HG02938 (cell line): ENCODE data around the gene CASK.

Experiments
- ATAC-seq: cut with Tn5 transposase; IDR thresholded peaks from one replicate; pipeline ENCODE4 v1.9.1; 2021; ENCODE audit warnings: mild to moderate bottlenecking, moderate library complexity; ENCODE audit not compliant: unreplicated experiment

Gene CASK

DNA sequence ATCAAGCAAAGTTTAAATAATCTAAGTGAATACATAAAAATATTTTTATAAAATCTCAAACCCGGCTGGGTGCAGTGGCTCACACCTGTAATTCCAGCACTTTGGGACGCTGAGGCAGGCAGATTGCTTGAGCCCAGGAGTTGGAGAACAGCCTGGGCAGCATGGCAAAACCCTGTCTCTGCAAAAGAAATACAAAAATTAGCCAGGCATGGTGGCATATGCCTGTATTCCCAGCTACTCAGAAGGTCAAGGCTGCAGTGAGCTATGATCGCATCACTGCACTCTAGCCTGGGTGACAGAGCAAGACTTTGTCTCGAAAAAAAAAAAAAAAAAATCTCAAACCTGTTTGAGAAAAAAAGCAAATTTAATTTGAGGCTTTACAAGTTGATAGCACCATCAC lies 331.4 kb downstream of the CASK start:
- ATAC-seq = no peak

DNA sequence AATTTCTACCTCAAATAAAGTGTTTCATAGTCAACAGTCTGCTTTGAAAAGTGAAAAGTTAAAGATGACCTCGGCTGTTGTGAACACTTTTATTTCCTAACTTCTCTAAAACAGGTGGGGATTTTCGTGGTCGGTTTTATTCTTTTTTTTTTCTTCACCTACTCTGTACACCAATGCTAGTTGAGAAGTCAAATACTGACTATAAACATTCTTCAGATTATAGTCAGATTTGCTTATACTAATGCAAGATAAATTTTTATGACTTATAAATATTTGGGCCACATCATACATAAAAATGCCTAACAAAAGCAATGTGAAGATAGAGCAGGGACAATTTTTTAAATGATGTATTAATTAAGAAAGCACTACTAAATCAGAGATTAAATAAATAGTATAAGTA lies 332.7 kb downstream of the CASK start:
- ATAC-seq = no peak

DNA sequence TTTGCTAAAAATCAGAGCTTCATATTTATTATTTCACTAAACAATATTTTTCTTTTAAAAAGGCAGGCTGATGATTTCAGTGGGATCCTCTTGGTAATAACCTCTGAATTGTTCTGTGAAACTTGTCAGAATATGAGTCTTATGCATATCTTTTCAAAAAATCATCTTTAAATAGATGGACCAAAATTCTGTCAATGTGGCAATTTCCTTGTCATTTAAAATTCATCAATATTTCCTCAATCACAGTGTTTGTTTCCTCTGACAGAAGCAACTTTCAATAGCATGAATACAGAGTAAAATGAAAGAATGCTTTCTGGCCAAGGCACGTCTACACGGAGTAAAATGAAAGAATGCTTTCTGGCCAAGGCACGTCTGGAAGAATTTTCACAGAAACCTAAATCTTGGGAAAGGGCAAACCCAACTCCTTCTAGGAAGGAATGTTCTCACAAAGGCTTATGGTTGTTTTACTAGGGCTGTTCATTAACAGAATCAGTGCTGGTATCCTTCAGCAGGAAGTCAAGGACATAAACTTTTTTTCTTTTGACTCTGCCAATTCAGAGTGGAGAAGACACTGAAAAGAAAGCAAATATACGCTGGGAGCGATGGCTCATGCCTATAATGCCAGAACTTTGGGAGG lies 333.6 kb downstream of the CASK start:
- no peak for ATAC-seq

DNA sequence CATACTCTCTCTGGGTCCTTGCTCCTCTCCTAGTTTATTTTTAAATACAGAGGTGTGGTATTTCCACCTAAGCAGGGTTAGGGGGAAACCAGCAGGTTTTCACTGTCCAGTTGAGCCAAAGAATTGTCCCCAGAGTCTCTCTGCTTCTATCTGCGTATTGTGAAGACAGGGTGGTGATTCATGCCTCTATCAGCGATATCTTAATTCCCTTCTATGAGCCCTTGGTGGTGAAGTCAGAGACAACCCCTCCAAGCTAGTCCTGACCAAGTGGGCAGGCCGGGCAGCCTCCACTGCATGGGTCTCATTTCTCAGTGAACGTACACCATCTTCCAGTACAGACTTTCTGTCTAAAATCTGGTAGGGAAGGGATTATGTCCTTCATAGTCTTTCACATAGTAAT lies 335.1 kb downstream of the CASK start:
- ATAC-seq = no peak

DNA sequence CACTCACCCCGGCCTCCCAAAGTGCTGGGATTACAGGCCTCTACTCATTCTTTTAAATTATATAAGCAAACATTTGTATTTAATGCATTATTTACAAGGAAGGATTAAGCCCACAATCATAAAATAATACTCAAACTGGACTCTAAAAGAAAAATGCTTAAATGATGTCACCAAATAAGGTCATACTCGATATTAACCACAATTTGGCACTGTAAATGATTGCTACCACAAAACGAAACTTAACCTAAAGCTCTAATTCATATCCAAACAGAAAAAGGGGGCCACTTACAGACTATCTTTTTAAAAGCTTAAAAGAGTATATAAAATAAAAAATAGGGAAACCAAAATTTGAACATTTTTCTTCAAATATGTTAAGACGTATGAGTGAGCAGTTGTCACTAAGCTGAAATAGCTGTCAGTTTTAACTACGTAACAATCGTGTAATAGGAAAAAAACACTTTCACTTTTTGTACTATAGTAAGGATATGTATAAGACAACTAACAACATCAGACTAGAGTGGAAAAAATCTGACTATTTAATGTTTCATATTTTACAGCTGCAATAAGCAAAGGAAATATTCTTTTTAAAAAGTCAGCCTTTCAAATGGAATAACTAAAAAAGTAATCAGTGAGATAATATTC lies 342.8 kb downstream of the CASK start:
- no peak for ATAC-seq

GRCh38 chrX:41563876-41564275 lies 359.5 kb downstream of the CASK start:
- no peak for ATAC-seq

DNA sequence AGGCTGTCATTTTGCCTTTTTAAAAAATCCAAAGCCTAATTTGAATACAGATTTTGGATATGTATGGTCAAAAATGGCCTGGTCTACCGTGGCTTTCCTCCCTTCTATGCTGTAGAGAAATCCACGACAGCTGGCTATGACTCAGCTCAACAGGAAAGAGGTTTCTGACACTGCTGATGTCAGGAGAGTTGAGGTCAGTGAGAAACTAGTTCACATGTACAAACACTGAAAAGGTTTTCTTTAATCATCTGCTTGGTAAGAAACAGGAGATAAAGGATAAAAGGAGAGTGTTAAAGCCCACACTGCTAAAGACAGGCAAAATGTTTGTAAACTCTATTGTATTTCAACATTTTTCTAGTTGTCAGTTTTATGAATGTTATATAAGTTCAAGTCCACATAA lies 362.3 kb downstream of the CASK start:
- no peak for ATAC-seq

DNA sequence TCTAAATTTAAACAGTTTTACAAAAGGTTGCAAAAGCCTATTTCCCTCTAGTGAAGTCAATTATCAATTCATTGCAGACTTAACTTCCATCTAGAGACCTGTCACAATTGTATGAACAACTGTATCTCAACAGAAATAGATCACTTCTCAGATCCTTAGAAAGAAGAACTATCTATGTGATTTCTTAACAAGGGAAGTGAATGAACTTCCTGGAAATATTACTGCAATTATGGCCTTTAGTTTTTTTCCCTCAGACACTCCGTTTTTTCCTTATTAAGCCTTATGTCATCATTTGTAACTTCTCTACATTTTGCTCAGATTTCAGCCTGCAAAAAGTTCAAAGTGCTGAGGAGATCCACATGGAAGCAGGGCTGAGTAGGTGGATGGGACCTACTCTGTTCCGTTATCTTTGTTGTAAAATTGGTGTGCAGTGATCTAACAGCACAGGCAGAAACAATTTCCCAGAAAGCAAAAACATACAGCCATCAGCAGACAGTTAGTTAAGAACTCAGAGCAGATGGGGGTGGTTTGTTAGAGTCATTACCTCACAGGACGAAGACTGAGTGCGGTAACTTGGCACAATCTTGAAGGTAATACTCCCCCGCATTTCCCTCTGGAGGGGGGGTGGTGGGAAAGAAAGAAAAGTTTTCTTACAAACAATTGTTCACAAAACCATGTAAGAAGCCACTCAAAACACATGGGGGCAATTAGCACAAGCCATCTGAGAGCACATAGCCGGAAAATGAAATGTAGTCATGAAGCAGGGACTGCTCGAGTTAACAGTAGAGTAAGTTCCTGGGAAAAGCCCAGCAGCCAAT lies 363.9 kb downstream of the CASK start:
- ATAC-seq = no peak

GRCh38 chrX:41558531-41558930 lies 364.8 kb downstream of the CASK start:
- no peak for ATAC-seq

GRCh38 chrX:41556958-41557357 lies 366.4 kb downstream of the CASK start:
- ATAC-seq = peak; percentile 52

DNA sequence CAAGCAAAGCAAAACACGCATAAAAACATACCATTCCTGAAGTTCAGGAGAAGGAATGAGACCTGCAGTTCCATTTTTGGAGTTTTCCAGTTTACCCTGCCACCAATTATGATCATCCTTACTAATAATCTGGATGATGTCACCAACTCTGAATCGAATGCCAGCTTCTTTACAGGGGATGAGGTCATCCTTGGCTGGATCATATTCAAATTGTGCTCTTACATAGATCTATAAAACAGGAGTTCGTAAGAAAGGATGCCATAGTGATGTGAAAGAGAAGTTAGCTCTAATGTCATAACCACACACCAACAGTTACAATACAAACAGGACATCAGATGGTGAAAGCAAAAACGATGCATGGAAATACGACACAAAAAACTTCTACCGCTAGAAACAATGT lies 369.7 kb downstream of the CASK start:
- ATAC-seq = no peak

GRCh38 chrX:41548411-41548810 lies 374.9 kb downstream of the CASK start:
- no peak for ATAC-seq

DNA sequence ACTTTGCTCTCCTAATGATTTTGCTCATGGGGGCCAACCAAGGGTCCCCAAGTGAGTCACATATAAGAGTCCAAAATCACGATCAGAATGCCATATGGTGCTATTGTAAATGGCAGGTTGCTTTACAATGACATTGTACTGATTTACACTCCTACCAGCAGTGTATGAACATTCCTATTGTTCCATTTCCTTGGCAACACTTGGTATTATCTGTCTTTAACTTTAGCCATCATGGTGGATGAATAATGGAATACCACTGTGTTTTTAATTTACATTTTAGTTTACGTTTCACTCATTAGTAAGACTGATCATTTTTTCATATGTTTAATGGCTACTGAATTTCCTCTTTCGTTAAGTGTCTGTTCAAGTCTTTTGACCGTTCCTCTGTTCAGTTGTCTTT lies 379.7 kb downstream of the CASK start:
- ATAC-seq = no peak

- no peak for ATAC-seq
Observed at GRCh38 chrX:41543025-41543424, 380.3 kb downstream of the CASK start.

DNA sequence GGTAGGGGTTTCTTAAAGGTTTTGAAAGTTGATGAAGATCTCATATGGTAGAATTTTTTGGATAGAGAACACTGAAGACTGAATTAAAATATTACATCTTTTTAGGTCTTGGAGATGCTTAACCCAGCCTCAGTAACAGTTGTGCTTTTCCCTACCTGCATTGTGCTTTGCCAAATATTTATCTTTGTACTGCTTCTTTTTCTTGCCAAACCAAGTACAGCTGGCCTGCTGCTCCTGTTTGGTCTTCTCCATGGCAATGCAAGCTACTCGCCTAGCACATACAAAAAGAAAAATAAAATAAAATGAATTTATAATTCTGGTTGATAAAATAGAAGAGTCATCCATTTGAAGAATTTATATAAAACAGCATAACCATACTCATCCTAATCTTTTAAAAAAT lies 380.8 kb downstream of the CASK start:
- no peak for ATAC-seq

GRCh38 chrX:41542135-41542534 lies 381.2 kb downstream of the CASK start:
- no peak for ATAC-seq

DNA sequence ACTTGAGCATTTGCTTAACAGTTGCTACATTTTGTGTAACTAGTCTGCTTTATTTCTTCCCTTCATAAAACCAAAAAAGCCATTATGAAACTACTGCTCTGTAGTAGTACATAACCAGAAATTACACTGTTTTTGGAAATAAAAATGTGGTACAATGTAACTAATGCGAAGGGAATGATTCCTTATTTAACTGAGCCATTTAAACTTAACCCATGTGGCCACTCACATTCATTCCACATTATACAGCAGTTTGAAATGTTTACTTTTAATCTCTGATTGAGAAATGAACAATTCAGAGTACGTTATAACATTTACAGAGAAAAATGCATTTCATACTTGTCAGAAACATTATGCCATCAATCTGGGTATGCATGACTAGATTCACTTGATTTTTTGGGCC lies 382.0 kb downstream of the CASK start:
- no peak for ATAC-seq

DNA sequence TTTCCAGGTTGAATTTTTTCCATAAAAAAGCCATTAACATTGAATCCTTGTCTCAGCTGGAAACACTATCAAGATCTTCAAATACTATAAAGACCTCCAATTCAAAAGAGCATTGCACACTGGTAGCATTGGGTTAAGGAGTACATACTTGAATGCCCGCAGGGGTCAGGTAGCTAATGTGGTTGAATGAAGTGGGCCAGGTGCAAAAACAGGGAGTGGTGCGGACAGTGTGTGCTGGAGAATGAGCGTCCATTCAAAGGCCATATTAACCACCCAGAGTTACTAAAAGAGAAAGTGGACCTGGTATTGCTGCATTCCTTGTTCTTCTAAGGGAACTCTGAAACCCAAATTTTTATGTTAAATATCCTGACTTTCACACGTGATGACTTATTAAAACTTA lies 384.6 kb downstream of the CASK start:
- no peak for ATAC-seq

DNA sequence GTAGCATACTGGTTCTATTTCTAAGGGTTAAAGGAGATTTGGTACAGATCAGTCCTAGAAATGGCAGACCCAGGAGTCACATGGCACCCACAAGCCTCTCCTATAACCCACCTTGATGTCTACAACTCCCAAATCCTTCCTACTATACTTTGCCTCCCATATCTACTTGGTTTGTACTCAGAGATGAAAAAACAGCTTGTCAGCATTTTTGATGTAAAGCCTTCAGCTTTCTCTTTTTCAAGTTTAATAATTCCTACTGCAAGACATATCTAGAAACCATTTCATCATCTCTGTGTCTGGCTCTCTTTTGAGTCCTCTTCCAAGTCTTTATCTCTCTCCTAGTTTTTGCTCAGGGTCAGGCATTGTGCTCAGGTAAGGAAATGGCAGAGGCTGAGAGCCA lies 393.3 kb downstream of the CASK start:
- no peak for ATAC-seq

- ATAC-seq = no peak
Observed at GRCh38 chrX:41529221-41529620, 394.1 kb downstream of the CASK start.

- no peak for ATAC-seq
Observed at GRCh38 chrX:41528784-41529183, 394.6 kb downstream of the CASK start.

DNA sequence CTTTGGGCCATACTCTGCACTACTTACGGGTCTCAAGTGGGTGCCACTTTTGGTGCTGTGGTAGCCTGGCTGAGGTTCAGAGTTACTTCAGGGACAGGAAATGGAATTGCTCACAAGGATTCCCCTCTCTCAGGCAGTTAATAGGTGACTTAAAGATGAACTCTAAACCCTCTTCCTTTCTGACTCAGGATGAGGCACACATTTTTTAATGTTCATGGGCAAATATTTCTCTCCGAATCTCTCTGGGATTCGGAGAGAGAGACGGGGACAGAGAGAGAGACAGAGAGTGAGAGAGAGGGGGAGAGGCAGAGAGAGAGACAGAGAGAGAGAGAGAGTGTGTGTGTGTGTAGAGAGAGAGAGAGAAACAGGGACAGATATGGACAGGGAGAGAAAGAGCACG lies 396.4 kb downstream of the CASK start:
- no peak for ATAC-seq
